Sciatic nerve (tissue), 2 donors: ENCODE measurements around the gene EMC1. TPM values are rescaled to one million over a fixed set of nuclear protein-coding genes. Genes with fewer than 3 reads are reported as not detected.
"Not testable (repeated sequence)": the region's sequence is repeated elsewhere in the genome, so short reads cannot be mapped to it uniquely, and the experiment has no call there.

Experiments used
- ATAC-seq: fragments of 200-7000 bp; cut with Tn5 transposase; one replicate; pipeline ENCODE4 v1.9.1; 2020; ENCODE audit warnings: mild to moderate bottlenecking, moderate library complexity
- DNase-seq: peaks from one replicate; pipeline ENCODE4 v3.0.0-alpha.2; 2020; ENCODE audit warnings: low spot score
- intact Hi-C: fragments of 100-400 bp; cut with DNase I; formaldehyde crosslinking; loops from one replicate; pipeline ENCODE4 v1.14.2; 2022
- total RNA-seq: library from RNA; stranded (reverse); fragmentation: NEBNext Ultra II Directional; extraction: Animal tissue kit (Norgen Biotek cat#: 25700); gene quantifications from one replicate; pipeline ENCODE4 v1.2.1, GENCODE V29; 2021
- donor health status: DM: no; HTN: no; CAD: no.
- donor health status: DM: no; HTN: no; CAD: no.

The EMC1 gene
- total RNA-seq, 1 donor from 2014 or later: 37.8 TPM

GRCh38 chr1:19268445-19268844, 17.1 kb upstream of the EMC1 start:
- intact Hi-C loops: no loop called here
- ATAC-seq (no peak), DNase-seq (no peak)

DNA sequence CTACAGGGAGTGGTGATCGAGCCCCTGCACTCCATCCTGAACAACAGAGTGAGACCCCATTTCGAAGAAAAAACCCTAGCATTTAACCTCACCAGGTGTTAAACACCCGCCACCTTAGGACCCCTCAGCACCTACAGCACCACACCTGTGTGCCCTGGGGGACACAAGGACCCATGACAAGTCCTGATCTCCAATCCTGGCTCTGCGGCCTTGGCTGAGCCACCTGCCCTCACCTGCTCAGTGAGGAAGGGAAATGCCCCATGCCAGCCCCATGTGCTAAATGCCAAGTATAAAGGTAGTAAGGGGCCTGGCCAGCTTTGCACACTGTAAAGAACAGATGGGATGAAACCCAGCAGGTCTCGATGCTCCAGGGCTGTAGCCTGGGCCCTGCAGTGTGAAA, 11.4 kb upstream of the EMC1 start:
- DNase-seq (no peak), ATAC-seq (no peak)
- intact Hi-C loops: no loop called here

- no peak for DNase-seq
- ATAC-seq: no peak
- intact Hi-C loops: no loop called here
These were observed 10.7 kb upstream of the EMC1 start for GRCh38 chr1:19262047-19262446.

DNA sequence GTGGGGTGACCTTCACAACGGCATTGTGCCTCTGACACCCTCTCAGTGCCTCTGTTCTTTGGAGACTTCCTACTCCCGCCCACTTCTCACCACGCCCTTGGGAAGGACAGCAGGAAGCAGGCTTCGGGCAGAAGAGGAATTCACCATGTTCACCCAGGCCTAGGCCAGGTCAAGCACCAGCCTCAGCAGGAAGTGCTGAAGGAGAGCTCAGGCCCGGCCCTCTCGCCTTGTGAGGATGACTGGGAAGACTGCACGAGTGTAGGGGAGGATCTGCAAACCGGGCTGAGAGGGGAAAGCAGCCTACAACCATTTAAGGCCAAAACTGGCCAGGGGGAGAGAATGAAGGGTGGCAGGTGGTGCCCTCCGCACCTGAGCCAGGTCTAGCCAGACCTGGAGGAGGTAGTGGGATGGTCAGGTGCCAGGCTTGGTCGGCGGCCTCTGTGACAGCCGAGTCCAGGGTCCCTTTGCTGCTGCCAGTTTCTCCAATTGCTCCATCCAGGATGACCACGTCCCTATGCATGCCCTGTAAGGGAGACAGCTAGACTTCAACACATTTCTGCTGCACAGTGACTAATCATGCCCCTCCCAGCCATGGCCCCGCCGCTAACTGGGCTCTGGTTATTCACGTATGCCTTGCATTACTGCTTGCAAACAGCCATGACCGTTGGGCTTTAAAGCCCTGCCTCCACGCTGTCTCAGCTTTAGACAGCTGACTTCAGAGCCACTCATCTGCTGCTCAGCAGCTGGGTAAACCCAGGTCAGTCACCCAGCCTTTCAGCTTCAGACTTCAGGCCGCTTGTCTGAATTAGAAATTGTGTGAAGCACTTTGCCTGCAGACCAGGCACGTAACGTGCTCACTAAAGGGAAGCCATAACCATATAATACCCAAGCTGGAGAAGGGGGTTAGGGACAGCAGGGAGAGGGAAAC, 9.2 kb upstream of the EMC1 start:
- no peak for DNase-seq
- intact Hi-C loops: no loop called here
- ATAC-seq: peak; percentile 39

- ATAC-seq: no peak
- no peak for DNase-seq
- intact Hi-C loops: no loop called here
These were observed 7.0 kb upstream of the EMC1 start for GRCh38 chr1:19258353-19258752.

GRCh38 chr1:19257178-19257914, 6.0 kb upstream of the EMC1 start:
- intact Hi-C loops: no loop called here
- no peak for ATAC-seq
- DNase-seq: no peak

- DNase-seq, intact Hi-C loops, ATAC-seq: not testable (repeated sequence)
These were observed 5.0 kb upstream of the EMC1 start for GRCh38 chr1:19256301-19256700.

DNA sequence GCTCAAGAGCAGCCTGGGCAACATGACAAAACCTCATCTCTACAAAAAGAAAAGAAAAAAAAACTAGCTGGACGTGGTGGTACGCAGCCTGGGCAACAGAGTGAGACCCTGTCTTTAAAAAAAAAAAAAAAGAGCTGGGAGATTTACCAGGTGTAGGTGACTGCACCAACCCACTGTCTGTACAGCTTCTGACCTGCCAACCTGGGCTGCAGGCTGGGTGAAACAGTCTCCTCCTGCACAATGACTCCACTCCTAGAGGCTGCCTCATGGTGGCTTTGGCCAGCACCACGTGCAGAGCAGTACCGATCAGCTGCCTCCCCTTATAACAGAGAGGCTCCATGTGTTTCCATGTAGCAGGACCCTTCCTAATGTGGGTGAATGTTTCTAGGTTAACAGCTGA, 4.0 kb upstream of the EMC1 start:
- DNase-seq (no peak), ATAC-seq (no peak)
- intact Hi-C loops: no loop called here

DNA sequence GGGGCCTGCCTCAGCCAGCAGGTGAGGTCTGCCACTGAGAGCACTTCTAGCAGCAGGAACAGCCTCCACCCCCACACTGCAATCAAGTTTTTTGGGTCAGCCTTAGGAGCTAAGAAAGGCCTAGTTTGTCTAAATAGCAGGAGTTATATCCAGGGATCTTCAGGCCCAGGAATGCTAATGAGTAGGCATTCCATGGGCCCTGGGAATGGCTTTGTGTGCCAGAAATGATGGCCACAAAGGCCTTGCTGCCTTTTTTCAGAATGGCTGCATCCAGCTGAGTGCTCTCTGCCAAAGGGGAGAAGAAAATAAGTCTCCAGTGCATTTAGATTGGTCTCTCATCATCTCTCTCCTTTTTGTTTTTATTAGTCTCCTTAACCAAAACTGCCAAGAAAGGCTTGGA, 3.1 kb upstream of the EMC1 start:
- ATAC-seq (no peak), DNase-seq (no peak)
- intact Hi-C loops: no loop called here

- DNase-seq: no peak
- ATAC-seq: no peak
- intact Hi-C loops: no loop called here
These were observed 557 bp downstream of the EMC1 start for GRCh38 chr1:19250629-19251304.

- peak; percentile 93 for ATAC-seq
- intact Hi-C loops: no loop called here
- peak; percentile 72 for DNase-seq
These were observed 10.4 kb downstream of the EMC1 start for GRCh38 chr1:19240673-19241538.

- no peak for DNase-seq
- intact Hi-C loops: no loop called here
- no peak for ATAC-seq
These were observed 11.4 kb downstream of the EMC1 start for GRCh38 chr1:19239876-19240275.

DNA sequence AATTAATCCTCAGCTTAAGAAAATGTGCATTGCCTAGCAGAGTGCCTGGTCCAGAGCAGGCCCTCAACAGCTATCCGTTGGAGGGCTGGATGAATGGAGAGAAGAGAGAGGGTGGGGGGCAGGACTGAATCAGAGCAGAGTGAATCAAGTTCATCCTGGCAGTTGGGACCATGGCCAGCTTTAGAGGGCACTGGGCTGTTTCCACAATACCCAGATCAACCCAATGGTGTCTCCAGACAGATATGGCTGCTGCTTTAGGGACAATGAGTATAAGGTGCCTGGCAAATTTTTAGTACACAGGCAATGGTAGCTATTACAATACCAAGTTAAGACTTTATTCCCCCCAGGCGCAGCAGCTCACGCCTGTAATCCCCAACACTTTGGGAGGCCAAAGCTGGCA, 17.1 kb downstream of the EMC1 start:
- DNase-seq (no peak), ATAC-seq (no peak)
- intact Hi-C loops: no loop called here

GRCh38 chr1:19232524-19232846, 18.8 kb downstream of the EMC1 start:
- DNase-seq: no peak
- ATAC-seq: peak; percentile 34
- intact Hi-C loops: no loop called here

DNA sequence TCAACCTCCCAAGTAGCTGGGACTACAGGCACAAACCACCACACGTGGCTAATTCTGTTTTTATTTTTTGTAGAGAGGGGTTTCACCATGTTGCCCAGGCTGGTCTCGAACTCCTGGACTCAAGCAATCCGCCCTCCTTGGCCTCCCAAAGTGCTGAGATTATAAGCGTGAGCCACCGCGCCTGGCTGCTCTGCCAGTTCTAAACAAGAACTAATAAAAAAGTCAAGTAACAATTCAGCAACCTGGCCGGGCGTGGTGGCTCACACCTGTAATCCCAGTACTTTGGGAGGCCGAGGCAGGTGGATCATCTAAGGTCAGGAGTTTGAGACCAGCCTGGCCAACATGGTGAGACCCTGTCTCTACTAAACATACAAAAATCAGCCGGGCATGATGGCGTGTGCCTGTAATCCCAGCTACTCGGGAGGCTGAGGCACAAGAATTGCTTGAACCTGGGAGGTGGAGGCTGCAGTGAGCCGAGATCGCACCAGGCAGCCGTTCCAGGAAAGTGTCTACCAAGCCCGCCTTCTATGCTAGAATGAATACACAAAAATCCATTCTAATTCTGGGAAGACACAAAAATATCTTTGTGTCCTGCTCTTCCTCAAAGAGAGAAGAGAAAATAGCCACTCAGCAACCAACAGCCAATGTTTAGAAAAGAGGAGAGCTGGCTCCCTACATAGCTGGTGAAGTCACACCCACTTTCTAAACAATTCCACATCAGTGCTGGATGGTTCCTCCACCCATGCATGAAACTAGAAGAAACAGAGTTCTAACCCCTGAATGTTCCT, 19.4 kb downstream of the EMC1 start:
- intact Hi-C loops, DNase-seq, ATAC-seq: not testable (repeated sequence)

DNA sequence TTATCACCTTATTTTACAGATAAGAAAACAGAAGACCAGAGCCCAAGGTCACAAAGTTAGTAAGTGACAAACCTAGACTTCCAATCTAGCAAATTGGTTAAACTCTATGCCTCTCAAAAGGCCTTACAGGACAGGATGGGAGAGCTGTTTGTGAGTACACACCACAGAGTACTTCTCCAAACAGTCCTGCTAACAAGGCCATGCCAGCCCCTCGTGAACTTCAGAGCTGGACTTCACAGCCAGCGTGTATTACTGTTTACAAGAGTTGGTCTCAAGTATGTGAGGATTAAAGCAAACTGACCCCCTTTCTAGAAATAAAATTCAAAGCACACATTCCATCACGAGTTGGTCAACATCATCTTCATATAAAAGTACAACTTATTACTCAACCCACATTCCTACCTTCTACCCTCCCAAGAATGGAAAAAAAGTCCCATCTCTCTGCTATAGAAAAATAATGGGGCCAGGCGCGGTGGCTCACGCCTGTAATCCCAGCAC, 21.4 kb downstream of the EMC1 start:
- intact Hi-C loops: no loop called here
- DNase-seq: no peak
- ATAC-seq: no peak

DNA sequence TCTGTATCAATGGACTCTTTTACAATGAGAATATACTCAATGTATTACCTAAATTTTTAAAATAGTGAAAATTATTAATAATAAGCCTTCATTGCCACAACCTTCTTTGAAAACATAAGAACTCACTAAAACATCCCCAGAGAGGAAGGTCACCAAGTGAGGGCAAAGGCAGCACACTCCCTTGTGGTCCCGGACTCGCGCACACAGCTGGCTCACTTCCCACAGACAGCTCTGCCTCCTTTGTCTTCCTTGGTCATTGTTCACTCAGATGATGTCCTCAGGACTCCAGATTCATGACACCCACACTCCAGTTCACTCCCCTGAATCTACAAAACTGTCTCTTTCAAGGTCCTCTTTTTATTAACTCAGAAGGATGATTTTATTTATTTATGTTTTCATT, 22.1 kb downstream of the EMC1 start:
- no peak for DNase-seq
- intact Hi-C loops: no loop called here
- no peak for ATAC-seq
